Islet of Langerhans (tissue), 1 donor: ENCODE data around the gene SLC25A45.
"Not testable (repeated sequence)": the region's sequence is repeated elsewhere in the genome, so short reads cannot be mapped to it uniquely, and the experiment has no call there.

Source experiments
- FAIRE-seq: peaks from one replicate; lab custom pipeline; 2011; peaks lifted over from hg19 to GRCh38; lab: Jason Lieb, UNC

Gene SLC25A45

DNA sequence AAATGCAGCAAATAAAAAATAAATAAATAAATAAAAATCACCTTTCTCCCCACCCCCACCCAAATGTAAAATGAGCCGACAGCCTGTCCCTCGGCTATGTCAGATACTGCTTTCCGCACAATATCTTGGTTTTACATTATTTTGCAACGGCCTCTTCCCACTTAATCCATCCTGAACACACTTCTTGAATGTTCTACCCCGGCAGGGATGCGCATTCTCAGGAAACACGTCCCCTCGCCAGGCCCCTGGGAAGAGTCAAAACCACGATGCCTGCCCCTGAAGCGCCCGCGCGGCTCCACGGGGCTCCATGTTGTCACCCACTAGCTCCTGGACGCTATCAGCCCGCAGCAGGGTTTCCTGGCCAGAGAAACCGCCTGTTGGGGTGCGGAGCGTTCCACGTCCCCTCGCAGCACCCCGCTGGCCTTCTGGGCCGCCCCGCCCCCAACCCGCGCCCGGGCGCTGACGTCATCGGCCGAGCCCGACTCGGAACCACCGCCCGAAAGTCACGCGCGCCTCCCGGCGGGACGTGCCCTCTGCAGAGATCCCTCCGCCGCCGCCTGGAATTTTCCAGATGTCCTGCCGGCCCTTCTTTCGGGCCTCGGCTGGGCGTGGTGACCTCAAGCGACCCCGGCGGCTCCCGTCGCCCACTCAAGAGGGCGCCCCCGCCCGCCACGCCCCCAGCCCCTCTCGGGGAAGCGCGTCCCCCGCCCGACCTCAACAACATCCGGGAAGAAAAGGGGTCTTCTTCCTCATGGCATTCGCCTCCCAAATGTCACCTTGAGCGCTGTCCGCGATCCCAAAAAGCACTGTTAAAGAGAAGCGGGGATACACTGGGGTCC lies 39.6 kb upstream of the SLC25A45 start:
- FAIRE-seq = no peak

DNA sequence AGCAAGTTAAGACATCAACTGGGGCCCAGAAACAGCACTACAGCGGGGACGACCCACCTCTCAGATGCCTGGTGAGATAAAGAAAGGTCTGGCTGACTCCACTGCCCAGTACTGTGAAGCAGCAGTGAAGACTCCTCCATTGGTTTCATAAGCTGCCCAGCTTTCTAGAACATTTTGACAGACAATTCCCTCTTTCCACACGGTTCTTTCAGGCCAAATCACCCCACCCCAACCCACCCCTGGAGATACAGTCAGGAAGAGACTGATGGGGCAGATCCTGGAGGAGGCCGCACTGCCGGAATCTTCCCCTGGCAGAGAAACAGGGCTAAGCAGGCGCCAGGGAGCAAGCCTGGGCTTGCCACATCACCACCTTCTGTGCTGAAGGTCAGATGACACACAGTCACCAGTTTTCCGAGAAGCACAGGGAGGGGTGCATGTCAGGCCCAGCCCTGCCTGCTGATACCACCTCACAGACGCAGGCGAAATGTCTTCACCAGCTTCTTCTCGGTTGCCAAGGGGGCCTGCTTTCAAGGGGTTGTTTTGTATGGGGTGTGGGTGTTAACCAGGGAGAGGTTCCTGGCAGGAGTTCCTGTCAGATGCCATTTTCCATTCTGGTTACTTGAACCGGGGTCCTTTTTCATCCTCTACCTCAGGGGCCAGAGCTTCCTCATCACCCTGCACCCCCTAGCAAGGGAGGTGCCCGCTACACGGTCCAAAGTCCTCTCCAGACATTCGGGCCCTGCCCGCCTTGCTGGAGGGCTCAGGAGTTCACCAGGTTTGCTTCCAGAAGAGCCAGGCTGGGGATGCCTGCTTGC lies 38.7 kb upstream of the SLC25A45 start:
- peak; percentile 9 for FAIRE-seq

DNA sequence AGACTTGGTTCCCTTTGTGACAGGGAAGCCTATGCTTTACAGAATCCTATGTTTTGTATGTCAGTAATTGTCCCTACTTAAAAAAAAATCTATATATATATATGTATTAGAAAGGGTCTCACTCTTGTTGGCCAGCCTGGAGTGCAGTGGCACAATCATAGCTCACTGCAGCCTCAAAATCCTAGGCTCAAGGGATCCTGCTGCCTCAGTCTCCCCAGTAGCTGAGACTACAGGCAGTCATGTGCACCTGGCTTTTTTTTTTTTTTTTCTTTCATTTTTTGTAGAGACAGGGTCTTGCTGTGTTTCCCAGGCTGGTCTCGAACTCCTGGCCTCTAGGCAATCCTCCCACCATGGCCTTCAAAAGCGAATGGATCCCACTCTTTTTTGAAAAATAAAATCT lies 38.1 kb upstream of the SLC25A45 start:
- no peak for FAIRE-seq

DNA sequence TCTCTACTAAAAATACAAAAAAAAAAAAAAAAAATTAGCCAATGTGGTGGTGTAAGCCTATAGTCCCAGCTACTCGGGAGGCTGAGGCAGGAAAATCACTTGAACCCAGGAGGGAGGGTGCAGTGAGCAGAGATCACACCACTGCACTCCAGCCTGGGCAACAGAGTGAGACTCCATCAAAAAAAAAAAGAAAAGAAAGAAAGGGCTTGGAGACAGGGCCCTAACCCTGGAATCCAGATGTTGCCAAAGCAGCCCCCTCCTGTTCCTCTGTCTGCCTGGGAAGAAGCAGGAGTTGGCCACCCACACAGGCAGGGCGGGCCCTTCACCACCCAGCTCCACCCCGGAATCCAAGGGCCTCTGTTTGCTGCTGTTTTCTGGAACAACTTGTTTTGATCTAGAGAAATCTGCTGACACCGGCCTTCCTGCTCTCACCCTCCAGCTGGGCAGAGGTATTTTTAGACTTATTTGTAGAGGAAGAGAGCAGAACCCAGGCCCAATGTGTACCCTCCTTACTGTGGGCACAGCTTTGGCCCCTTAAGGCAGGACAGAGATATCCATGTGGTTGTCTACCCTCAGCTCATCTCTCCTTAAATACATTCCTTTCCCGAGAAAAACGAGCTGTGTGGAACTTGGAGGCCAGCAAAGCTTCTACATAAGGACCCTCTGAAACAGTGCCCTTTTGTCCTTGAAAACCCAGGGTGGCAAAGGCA lies 37.5 kb upstream of the SLC25A45 start:
- no peak for FAIRE-seq

DNA sequence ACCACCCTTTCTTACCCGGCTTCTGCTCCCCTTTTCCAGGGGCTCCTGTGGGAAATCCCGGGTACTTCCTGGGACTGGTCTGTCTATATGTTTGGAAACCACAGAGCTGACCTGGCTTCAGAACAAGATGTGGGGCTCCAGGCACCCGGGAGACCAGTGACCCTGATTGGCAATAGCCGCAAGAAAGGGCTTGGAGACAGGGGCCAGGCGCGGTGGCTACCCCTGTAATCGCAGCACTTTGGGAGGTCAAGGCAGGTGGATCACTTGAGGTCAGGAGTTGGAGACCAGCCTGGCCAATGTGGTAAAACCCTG lies 37.0 kb upstream of the SLC25A45 start:
- no peak for FAIRE-seq

DNA sequence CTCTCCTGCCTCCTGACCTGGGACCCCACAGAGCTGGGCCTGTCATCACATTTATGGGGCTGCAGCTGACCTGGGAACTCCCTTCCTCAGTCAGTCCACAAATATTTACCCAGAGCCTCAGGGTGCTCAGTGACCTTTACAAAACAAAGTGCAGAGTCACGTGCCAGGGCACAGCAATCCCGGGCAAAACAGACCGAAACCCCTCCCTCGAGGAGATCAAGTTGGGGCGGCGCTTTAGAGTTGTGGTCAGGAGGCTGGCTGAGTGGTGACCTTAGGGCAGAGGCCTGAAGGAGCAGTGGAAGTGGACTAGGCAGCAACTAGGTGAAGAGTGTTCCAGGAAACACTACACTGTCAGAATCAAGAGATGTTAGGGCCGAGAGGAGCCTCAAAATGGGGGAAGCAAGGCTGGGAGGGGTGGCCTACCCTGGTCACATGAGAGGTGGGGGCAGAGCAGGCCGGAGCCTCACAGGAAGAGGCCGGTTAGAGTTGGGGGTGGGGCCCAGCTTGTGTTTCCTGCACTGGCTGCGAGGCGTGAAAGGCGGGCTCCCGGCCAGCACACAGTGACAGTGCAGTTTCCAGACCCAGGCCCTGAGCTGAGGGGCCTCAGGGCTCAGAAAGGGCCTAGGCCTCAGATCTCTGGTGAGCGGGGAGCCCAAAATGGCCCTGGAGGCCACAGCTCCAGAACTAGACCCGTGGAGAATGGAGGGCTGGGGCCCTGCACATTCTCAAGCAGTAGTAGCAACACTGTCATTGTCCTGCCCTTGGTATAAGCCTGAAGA lies 36.4 kb upstream of the SLC25A45 start:
- no peak for FAIRE-seq

DNA sequence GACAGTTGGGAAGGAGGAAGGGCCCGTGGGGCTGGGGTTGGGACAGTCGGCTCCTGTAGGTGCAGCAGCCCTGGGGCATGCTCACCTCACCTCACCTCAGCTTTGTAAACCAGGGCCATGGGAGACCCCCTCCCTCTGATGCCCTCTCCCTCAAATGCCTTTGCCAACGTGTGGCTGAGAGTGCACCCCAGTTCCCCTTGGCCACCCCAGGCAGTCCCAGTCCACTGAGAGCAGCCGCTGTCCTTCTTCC lies 35.9 kb upstream of the SLC25A45 start:
- FAIRE-seq = no peak

DNA sequence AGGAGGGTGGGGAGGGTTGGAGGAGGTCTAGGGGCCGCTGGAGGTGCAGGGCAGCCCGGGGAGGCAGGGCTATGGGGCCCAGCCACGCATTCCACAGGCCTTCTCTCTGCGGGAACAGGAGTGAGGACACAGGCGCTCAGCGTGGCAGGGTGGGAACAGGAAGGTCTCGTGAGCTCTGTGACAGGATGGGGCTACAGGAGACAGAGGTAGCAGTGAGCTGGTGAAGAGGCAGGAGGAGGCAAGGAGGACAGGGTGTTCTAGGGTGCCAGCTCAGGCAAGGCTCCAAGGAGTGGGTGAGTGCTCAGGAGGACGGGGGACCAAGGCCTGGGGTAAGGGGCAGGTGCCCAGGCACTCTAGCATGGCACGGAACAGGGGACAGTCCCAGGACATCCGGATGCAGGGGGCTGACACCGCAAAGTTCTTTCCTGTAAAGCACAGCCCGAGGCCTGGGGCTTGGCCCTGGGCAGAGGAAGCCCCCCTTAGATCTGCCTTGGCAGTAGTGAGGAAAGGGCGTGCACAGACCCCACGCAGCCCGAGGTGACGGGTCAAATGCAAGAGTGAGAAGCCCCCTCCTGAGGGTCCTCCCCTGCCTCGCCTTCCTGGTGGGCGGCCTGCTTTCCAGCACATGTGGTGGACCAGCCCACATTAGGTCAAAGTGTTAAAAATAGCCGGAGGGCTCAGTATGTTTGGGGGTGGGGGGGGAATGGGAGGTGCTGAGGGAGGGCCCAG lies 35.4 kb upstream of the SLC25A45 start:
- FAIRE-seq = no peak

DNA sequence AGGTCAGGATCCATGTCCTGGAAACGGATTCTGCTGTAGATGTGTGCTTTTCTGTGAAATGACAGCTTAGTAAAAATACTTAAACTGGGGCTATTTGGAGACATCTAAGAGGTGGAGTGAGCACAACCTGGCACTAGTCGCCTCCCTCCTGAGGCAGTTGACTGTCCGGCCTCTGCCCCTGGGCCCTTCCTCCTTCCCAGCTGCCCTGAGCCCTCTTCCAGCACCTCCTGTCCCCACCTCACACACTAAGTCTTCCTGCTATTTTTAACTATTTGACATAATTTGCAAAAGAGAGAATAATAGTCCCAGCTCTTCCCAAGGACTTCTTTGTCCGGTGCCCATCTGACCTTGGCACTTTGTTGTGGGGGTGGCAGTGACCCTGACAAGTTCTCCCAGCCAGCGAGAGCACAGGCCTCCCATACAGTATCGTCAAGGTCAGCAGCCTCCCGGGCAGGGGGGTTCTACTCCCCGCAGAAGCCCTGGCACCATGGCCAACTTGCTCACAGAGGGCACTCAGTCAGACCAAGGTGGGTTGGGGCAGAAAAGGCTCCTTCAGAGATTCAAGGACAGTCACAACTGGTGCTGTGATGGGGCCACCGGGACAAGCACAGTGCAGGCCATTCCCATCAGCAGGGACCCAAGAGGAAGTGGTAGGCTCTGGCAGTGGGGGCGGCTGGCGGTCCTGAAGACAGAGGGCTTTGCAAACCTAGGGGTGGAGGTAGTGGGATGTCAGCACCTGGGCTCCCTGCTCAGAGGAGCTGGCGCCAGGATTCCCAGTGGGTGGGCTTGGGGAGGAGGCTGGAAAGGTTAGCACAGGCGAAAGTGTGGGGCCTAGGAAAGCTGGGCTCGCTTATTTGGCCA lies 34.6 kb upstream of the SLC25A45 start:
- no peak for FAIRE-seq

DNA sequence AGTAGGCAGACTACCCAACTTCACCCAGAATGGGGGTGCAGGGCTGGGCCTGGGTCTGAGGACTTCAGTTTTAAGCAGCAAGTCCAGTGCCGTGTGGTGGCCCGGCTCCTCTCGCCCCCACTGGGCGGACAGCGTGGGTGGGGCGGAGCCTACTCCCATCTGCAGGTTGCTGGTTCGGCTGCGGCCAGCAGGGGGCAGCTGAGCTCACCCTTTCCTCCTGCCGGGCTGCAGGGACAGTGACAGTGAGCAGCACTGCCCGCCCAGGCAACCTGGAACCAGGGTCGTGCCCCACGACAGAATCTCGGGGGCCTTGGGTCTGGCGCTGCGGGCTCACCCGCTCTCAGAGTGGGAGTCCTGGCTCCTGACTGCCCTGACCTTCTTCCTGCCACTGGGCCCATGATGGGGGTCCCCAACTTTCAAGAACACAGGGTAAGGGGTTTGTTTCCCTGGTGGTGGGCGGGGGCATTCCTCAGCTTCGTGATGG lies 33.9 kb upstream of the SLC25A45 start:
- no peak for FAIRE-seq

DNA sequence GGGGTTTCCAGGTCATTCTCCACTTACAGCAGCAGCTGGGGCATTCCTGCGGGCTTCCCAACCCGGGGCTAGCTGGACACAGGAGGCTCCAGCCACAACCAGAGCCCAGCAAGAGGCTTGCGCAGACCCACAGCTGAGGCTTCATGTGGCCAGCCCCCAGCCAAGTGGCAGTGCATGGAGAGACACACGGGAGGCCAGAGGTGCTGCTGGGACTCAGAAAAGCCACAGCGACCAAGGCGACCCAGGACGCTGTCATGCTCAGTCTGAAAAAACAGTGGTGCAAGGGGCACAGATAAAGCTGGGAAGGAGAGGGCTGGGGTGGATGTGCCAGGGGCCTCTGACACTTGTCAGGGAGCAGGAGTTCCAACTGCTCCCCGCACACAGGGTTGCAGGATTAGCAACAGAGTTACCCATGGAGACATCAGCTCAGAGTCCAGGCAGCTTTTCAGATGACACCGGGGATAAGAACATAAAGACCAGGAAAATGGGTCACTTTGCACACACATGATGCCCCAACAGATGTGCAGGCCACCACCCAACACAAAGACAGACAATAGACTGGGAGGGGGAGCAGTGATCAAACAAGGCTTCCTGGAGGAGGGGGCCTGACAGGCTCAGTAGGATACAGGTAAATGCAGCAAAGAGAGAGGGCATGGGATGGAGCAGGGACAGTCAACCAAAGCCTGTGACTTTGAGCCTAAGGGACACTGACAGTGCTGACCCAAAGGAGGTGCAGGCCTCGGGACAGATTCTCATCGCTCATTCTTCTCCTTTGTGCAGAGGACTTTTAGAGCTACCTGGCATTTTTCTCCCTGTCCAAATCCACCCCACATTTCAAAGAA lies 33.3 kb upstream of the SLC25A45 start:
- FAIRE-seq = no peak

DNA sequence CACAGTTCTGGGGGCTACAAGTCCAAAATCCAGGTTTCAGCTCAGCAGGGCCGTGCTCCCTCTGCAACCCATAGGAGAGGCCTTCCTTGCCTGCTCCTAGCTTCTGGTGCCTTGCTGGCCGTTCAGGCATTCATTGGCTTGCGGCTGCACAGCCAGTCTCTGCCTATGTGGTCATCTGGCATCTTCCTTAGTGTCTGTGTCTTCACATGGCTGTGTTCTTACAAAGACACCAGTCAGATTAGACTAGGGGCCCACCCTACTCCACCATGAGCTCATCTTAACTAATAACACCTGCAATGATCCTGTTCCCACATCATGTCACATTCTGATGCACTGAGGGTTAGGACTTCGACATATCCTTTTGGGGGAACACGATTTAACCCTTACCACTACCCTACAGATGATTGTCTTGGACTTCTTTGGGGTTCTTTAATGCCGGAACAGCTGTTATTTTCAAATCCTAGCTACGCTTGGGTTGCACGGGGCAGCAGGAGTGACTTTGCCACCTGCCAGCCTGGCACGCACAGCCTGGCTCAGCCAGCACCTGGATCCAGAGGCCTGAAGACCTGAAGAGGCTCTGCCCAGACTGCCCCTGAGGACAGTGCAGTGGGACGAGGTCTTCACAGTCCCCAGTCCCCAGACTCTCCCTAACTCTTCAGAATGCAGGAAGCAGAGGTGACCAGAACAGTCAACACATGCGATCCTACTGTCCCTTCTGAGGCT lies 32.5 kb upstream of the SLC25A45 start:
- FAIRE-seq = no peak

DNA sequence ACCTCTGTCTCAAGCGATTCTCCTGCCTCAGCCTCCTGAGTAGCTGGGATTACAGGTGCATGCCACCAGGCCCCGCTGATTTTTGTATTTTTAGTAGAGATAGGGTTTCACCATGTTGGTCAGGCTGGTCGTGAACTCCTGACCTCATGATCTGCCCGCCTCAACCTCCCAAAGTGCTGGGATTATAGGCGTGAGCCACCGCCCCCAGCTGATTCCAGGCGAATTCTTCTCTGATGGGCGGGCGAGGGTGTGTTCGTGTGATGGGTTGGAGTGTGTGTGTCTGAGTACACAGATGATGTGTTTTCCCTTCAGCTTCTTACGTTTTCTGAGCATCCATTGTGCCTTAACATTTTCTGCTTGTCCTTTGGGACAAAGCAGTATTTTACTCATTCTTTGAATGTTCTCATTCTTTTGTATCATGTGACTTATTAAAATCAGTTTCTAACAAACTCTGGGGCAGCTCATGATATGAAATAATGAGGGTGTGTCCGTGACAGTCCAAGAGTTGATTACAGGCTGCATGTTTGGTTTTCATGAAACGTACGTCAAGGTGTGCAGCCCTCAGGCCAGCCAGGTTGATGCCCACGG lies 30.7 kb upstream of the SLC25A45 start:
- not testable (repeated sequence) for FAIRE-seq

DNA sequence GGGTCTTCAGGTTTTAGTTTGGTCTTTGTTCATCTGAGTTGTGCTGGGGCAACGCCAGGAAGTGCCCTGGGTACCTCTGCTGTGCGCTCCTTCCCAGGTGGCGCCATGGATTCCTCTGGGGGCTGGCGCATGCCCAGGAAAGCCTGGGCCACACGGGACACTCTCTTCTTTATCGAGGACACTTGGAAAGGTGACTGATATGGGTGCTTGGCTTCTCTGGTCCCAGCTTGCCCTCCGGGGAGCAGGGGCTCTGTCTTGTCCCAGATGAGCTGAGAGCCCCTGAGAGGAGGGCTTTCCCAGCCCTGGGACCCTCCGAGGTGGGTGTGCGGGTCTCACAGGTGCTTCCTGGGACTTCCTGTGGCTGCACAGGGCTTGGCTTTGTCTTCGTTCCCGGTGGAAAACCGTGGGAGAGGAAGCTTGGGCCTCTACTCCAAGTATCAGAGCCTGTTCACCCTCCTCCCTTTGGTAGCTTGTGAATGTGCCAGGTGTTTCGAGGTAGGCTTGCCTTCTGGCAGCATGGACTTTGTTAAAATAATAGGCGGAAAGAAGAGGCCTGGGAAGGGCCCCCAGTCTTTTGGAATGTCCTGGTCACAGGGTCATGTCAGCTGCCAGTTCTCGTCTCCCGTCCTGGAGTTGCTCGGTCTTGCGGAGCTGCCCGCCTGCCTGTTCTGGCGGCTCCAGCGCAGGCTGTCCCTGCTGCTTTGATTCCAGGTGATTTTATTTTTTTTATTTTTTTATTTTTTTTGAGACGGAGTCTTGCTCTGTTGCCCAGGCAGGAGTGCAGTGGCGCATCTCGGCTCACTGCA lies 30.0 kb upstream of the SLC25A45 start:
- no peak for FAIRE-seq

DNA sequence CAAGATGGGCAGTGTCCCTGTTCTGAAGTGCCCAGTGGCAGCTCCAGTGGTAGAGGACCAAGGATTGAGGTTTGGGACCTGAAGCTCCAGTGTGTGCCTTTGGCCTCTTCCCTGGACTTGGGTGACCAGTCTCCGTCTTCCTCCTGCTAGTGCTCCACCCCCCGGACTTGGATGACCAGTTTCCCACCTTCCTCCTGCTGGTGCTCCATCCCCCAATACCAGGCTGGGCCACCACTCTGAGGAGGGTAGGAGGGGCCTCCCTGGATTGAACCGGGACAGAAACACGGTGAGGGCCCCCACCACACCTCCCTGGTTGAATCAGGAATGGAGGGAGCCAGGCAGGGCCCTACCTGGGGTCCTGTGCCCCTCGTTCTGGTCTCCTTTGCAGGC lies 29.2 kb upstream of the SLC25A45 start:
- FAIRE-seq = no peak

DNA sequence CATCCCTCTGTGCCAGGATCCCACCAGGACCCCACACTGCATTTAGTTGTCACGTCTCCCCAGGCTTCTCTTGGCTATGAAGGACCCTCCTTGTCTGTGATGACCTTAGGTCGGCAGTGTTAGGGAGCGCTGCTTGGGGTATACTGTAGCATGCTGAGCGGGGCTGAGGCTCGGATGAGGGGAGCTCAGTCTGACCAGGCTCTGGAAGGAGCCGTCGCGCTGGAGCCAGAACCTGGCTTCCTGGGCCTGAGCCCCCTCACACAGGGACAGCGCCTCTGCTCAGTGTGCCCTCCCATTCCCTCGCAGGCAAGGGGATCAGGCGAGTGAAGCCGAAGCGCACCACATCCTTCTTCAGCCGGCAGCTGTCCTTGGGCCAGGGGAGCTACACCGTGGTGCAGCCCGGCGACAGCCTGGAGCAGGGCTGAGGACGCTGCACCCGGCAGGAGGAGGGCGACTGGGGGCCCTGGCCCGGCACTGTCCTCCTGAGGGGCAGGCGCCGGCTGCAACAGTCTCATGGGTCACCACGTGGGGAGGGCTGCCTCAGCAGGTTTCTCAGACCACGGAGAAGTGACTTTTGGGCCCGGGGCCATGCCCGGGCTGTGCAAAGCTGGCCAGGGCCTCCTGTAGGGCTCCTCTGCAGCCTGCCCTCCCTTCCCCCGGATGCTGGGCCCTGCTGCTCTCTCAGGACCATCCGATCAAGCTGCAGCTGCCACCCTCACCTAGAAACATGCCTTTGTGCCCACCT lies 28.7 kb upstream of the SLC25A45 start:
- no peak for FAIRE-seq

DNA sequence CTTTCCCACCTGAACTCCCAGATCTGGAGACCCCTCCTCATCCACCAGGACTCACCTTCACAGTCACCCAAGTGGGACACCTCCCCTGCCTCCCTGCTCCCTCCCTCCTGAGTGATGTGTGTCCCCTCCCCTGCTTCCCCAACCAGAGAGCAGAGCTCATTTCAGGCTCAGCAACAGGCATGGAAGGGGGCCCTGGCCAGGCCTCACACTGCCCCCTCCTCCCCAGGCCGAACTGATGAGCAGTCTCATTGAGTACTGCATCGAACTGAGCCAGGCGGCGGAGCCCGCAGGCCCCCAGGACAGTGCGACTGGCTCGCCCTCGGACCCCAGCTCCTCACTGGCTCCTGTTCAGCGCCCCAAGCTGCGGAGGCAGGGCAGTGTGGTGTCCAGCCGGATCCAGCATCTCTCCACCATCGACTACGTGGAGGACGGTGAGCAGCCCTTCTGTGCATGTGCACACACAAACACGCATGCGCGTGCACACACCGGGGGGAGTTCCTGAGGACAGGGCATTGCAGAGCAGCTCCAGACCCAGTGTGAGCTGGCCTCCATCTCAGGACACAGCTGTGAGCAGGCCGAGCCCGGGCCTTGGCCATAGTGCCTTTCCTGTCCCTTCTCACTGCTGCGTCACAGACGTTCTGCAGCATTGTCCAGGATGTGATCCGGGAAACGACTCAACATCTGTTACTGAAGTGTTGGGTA lies 22.3 kb upstream of the SLC25A45 start:
- FAIRE-seq = no peak
